B cell (primary cell): ENCODE data around the gene GREM1. TPM values are rescaled to one million over a fixed set of nuclear protein-coding genes. Genes with fewer than 3 reads are reported as not detected.

Experiments
- ATAC-seq: fragments of 200-7000 bp; cut with Tn5 transposase; one replicate; pipeline ENCODE4 v1.10.0; 2021; ENCODE audit warnings: low read depth, mild to moderate bottlenecking, moderate number of reproducible peaks, moderate library complexity
- CTCF ChIA-PET: fragments of 350-600 bp; sonication (Branson Sonifier 250); formaldehyde crosslinking; loops from one replicate; lab custom pipeline; 2021; ENCODE audit warnings: antibody characterized with exemption, inconsistent platforms; lab: Charles Lee
- POLR2A ChIA-PET: fragments of 350-600 bp; sonication (Branson Sonifier 250); formaldehyde crosslinking; loops from one replicate; lab custom pipeline; 2021; ENCODE audit warnings: antibody characterized with exemption; lab: Charles Lee
- DNase-seq: peaks from one replicate; pipeline ENCODE4 v3.0.0; 2013
- H2AFZ ChIP-seq: 2 replicates; pipeline ENCODE4 v1.6.1; 2012; ENCODE audit warnings: mild to moderate bottlenecking, low read depth, low read length; ENCODE audit not compliant: insufficient read depth, poor library complexity, severe bottlenecking
- H3K27ac ChIP-seq, 2 donors: 1 replicate in 1 of 2; 2 replicates in 1 of 2; pipeline ENCODE4 v1.5.1; 2012 to 2013; ENCODE audit warnings: low read length in 2 of 2, mild to moderate bottlenecking in 2 of 2, moderate library complexity in 1 of 2
- H3K27me3 ChIP-seq, 4 experiments: fragments of 200-600 bp in 1 of 4; sonication (generic) in 1 of 4; replicated peaks in 1 of 4; 1 replicate in 2 of 4; 2 replicates in 2 of 4; pipeline versions ENCODE4 v1.6.1 to v1.7.0; 2013 to 2016; ENCODE audit warnings: low read length in 3 of 4, mild to moderate bottlenecking in 2 of 4, mixed read lengths in 1 of 4, moderate library complexity in 1 of 4; ENCODE audit not compliant: insufficient read depth in 4 of 4, control insufficient read depth in 3 of 4; ENCODE audit errors: control extremely low read depth in 1 of 4
- H3K36me3 ChIP-seq, 2 experiments: replicated peaks in 1 of 2; 1 replicate in 1 of 2; 2 replicates in 1 of 2; pipeline versions ENCODE4 v1.6.1 to v1.7.1; 2013; ENCODE audit warnings: low read length in 1 of 2; ENCODE audit not compliant: insufficient read depth in 2 of 2, control insufficient read depth in 1 of 2; ENCODE audit errors: control extremely low read depth in 1 of 2, extremely low read depth in 1 of 2
- H3K4me1 ChIP-seq, 2 donors: fragments of 200-600 bp in 1 of 2; sonication (generic) in 1 of 2; 1 replicate in 1 of 2; 2 replicates in 1 of 2; pipeline versions ENCODE4 v1.5.1 to v1.6.1; 2013 to 2017; ENCODE audit warnings: low read length in 2 of 2; ENCODE audit not compliant: control insufficient read depth in 2 of 2, insufficient read depth in 2 of 2
- H3K4me2 ChIP-seq: replicated peaks from 2 replicates; pipeline ENCODE3; 2012; ENCODE audit warnings: mild to moderate bottlenecking, low read depth, low read length; ENCODE audit not compliant: poor library complexity, severe bottlenecking
- H3K4me3 ChIP-seq, 5 experiments: fragments of 200-600 bp in 1 of 5; sonication (generic) in 1 of 5; 1 replicate in 3 of 5; 2 replicates in 2 of 5; pipeline versions ENCODE4 v1.5.1 to v1.7.0; 2011 to 2016; ENCODE audit warnings: low read length in 4 of 5, mild to moderate bottlenecking in 4 of 5, low read depth in 2 of 5, control low read depth in 1 of 5, moderate library complexity in 1 of 5; ENCODE audit not compliant: insufficient read depth in 1 of 5; ENCODE audit errors: control extremely low read depth in 1 of 5, extremely low read depth in 1 of 5
- H3K79me2 ChIP-seq: fragments of 200-600 bp; sonication (generic); one replicate; pipeline ENCODE4 v1.6.0; 2016; ENCODE audit warnings: low read length; ENCODE audit not compliant: control insufficient read depth, insufficient read depth
- H3K9ac ChIP-seq: fragments of 200-600 bp; sonication (generic); 2 replicates; pipeline ENCODE4 v1.6.1; 2017; ENCODE audit warnings: mild to moderate bottlenecking, low read length, moderate library complexity
- H3K9me3 ChIP-seq, 3 donors: one replicate each; pipeline versions ENCODE4 v1.6.1 to v1.7.1; 2013; ENCODE audit warnings: low read length in 2 of 3; ENCODE audit not compliant: control insufficient read depth in 2 of 3, insufficient read depth in 1 of 3; ENCODE audit errors: control extremely low read depth in 1 of 3
- H4K20me1 ChIP-seq: 2 replicates; pipeline ENCODE4 v1.6.0; 2012; ENCODE audit warnings: mild to moderate bottlenecking, low read length; ENCODE audit not compliant: insufficient read depth, control insufficient read depth, poor library complexity, severe bottlenecking
- H3K27ac Mint-ChIP-seq: one replicate; pipeline ENCODE4 v1.8.0; 2021; ENCODE audit warnings: mixed read lengths
- H3K27me3 Mint-ChIP-seq: one replicate; pipeline ENCODE4 v1.8.0; 2021; ENCODE audit warnings: mixed read lengths
- H3K4me1 Mint-ChIP-seq: one replicate; pipeline ENCODE4 v1.8.0; 2021; ENCODE audit warnings: mixed read lengths
- H3K4me3 Mint-ChIP-seq: one replicate; pipeline ENCODE4 v1.8.0; 2021; ENCODE audit warnings: mixed read lengths
- H3K9me3 Mint-ChIP-seq: one replicate; pipeline ENCODE4 v1.8.0; 2022; ENCODE audit warnings: mixed read lengths; ENCODE audit not compliant: insufficient read depth
- EZH2 ChIP-seq: IDR thresholded peaks from 2 replicates; pipeline ENCODE4 v1.6.1; 2012; ENCODE audit warnings: borderline replicate concordance, low read depth, mild to moderate bottlenecking, moderate library complexity, low read length; ENCODE audit not compliant: insufficient read depth, poor library complexity, severe bottlenecking
- WGBS: methylation state at CpG from one replicate; pipeline ENCODE4 v1.1.5; 2013; ENCODE audit warnings: missing lambda C conversion rate; ENCODE audit not compliant: insufficient coverage; 5-methylcytosine and 5-hydroxymethylcytosine counted together
- intact Hi-C: fragments of 100-400 bp; cut with micrococcal nuclease; formaldehyde crosslinking; loops from one replicate; pipeline ENCODE4 v1.10.0; 2022
- polyA plus RNA-seq: library from polyadenylated mRNA; depleted of rRNA; stranded (reverse); fragments of >200 nt; gene quantifications from 2 replicates; pipeline ENCODE4 v1.2.3, GENCODE V29; 2012
- total RNA-seq, 2 donors: library from RNA; stranded (reverse); fragments of 120-200 nt in 1 of 2; gene quantifications; 1 replicate in 1 of 2; 2 replicates in 1 of 2; pipeline versions ENCODE4 v1.2.3 to v1.2.4, GENCODE V29; 2013 to 2022
- TF ChIP-seq, protein P1 (sequence below): fragments of 200-600 bp; IDR thresholded peaks from one replicate; pipeline ENCODE4 v1.8.0; 2022; ENCODE audit warnings: antibody characterized with exemption, mild to moderate bottlenecking

Gene GREM1
- total and polyA plus RNA-seq, 2 donors (not counting 1 experiment from before 2014, with no cell fraction given) = not detected

DNA sequence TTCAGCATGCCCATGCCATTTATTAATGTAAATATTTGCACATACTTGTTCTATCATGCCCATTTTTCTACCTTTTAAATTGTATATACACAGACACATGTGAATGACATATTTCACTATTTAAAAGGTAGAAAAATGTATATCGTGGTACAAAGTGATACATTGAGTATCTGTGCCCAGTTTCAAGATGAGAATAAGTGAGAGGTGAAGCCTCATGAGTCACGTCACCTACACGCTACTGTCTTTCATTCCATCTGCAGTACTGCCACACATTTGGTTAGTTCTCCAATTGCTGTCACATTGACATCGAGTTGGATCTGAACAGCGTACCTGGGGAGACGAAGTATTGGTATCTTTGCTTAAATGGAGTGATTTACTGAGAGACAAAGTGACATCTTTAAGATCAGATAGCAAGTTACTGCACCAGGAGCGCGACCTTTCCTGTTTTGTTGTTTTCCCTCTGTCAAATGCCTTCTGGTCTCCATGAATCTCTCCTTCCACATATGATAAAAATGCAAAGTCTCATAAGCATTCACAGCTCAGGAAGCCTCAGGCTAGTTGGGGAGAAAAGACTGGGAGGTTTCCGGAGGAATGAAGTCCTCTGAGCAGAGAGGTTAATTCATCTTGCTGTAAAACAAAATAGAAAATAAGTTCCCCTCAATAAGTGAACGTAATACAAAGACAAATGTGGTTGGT, 12.0 kb downstream of the GREM1 start:
- no peaks in the 10 kb centered on the region for H3K9me3 ChIP-seq
- no peaks in the 10 kb centered on the region for H3K36me3 ChIP-seq
- POLR2A ChIA-PET = no interaction called here
- H4K20me1 ChIP-seq = no peaks in the 10 kb centered on the region
- CTCF ChIA-PET = no interaction called here
- Mint-ChIP-seq H3K4me3 (no peak overlapping the region), H3K4me1 (no peaks in the 10 kb centered on the region), H3K27me3 (peaks cover 50% of the 10 kb centered on the region), H3K27ac (no peak overlapping the region), H3K9me3 (no peaks in the 10 kb centered on the region)
- no peak overlapping the region for H3K27ac ChIP-seq
- no peak overlapping the region for H3K4me2 ChIP-seq
- TF ChIP-seq, protein P1, sequence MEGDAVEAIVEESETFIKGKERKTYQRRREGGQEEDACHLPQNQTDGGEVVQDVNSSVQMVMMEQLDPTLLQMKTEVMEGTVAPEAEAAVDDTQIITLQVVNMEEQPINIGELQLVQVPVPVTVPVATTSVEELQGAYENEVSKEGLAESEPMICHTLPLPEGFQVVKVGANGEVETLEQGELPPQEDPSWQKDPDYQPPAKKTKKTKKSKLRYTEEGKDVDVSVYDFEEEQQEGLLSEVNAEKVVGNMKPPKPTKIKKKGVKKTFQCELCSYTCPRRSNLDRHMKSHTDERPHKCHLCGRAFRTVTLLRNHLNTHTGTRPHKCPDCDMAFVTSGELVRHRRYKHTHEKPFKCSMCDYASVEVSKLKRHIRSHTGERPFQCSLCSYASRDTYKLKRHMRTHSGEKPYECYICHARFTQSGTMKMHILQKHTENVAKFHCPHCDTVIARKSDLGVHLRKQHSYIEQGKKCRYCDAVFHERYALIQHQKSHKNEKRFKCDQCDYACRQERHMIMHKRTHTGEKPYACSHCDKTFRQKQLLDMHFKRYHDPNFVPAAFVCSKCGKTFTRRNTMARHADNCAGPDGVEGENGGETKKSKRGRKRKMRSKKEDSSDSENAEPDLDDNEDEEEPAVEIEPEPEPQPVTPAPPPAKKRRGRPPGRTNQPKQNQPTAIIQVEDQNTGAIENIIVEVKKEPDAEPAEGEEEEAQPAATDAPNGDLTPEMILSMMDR = no peak
- TF ChIP-seq EZH2 = no peak
- no peak overlapping the region for H2AFZ ChIP-seq
- no peak overlapping the region for H3K9ac ChIP-seq
- peaks cover 0 to 6% (median 2%) of the 10 kb centered on the region in 4 experiments for H3K27me3 ChIP-seq
- no peaks in the 10 kb centered on the region for H3K79me2 ChIP-seq
- no peak overlapping the region for H3K4me3 ChIP-seq
- WGBS = 92% methylated on average over 5 of the region's 10 CpGs
- intact Hi-C loops = no loop called here
- no peaks in the 10 kb centered on the region for H3K4me1 ChIP-seq
- ATAC-seq (no peak), DNase-seq (no peak)
